ENCODE measurements around the gene CSF3R.

GRCh38 chr1:36438715-36439114, 44.0 kb downstream of the CSF3R start:
- TF ChIP-seq TAF1 (IDR thresholded peaks at IDR 0.05; ENCODE audit: borderline replicate concordance, insufficient read depth, low read length) (no peak), POLR2AphosphoS5 (IDR thresholded peaks at IDR 0.05; ENCODE audit: low read depth, low read length) (no peak), REST (IDR thresholded peaks at IDR 0.05; ENCODE audit: insufficient read depth in 1 of 2, low read depth in 2 of 2, low read length in 2 of 2) (no peak), SIN3A (IDR thresholded peaks at IDR 0.05; ENCODE audit: borderline replicate concordance, insufficient read depth, low read length) (no peak)
